HG02885 (cell line): ENCODE measurements around the gene SELENON.

Experiments
- ATAC-seq: cut with Tn5 transposase; IDR thresholded peaks from one replicate; pipeline ENCODE4 v1.9.1; 2021; ENCODE audit warnings: mild to moderate bottlenecking; ENCODE audit not compliant: unreplicated experiment, poor library complexity

SELENON gene

GRCh38 chr1:25787760-25788166 is 12.2 kb upstream of the SELENON start:
- no peak for ATAC-seq

- no peak for ATAC-seq
Observed at GRCh38 chr1:25790472-25790871, 9.5 kb upstream of the SELENON start.

- no peak for ATAC-seq
Observed at GRCh38 chr1:25792115-25792514, 7.9 kb upstream of the SELENON start.

- ATAC-seq: no peak
Observed at GRCh38 chr1:25793585-25794170, 6.3 kb upstream of the SELENON start.

GRCh38 chr1:25794325-25794724 is 5.7 kb upstream of the SELENON start:
- ATAC-seq: no peak

GRCh38 chr1:25795211-25795610 is 4.8 kb upstream of the SELENON start:
- no peak for ATAC-seq

- ATAC-seq: no peak
Observed at GRCh38 chr1:25795946-25796810, 3.8 kb upstream of the SELENON start.

- no peak for ATAC-seq
Observed at GRCh38 chr1:25796811-25797458, 3.1 kb upstream of the SELENON start.

GRCh38 chr1:25797939-25798338 is 2.1 kb upstream of the SELENON start:
- ATAC-seq: no peak

GRCh38 chr1:25798666-25799351 is 1.2 kb upstream of the SELENON start:
- no peak for ATAC-seq

GRCh38 chr1:25799352-25799934 is 550 bp upstream of the SELENON start:
- ATAC-seq: no peak

- ATAC-seq: no peak
Observed at GRCh38 chr1:25800703-25801377, 847 bp downstream of the SELENON start.

- no peak for ATAC-seq
Observed at GRCh38 chr1:25802915-25803314, 2.9 kb downstream of the SELENON start.

- ATAC-seq: no peak
Observed at GRCh38 chr1:25803368-25803767, 3.4 kb downstream of the SELENON start.

- no peak for ATAC-seq
Observed at GRCh38 chr1:25804244-25804963, 4.4 kb downstream of the SELENON start.

GRCh38 chr1:25804964-25805862 is 5.2 kb downstream of the SELENON start:
- no peak for ATAC-seq

GRCh38 chr1:25805863-25806225 is 5.9 kb downstream of the SELENON start:
- no peak for ATAC-seq

GRCh38 chr1:25806418-25806817 is 6.4 kb downstream of the SELENON start:
- no peak for ATAC-seq
